HUDEP-2 (cell line): ENCODE data around the gene UBE2S.
A peak's percentile ranks its signal among the peaks of the same experiment; 100 is the strongest.
"Not testable (repeated sequence)": the region's sequence is repeated elsewhere in the genome, so short reads cannot be mapped to it uniquely, and the experiment has no call there.

ENCODE experiments used
- DNase-seq, 76 experiments: peaks; one replicate each; lab custom pipeline; 2025; ENCODE audit not compliant: unreplicated experiment in 76 of 76; lab: John Stamatoyannopoulos, UW

The UBE2S gene

DNA sequence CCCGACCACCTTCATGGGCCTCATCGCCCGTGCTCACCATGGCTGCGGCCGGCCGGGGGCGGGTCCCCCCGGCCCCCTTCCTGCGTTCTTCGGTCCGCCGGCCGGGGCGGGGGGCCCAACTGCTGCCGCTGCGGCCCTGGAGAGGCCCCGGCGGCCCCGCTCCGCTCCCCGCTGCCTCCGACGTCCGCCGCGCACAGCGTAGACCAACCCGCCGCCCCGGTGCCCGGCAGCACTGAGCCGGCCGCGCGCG, at the start of gene UBE2S:
Gene UBE2S (minus strand): TSS at position 239 of the 250 bp plus-strand sequence. CDS start 199 bp downstream, at position 40.
- DNase-seq: not testable (repeated sequence)

DNA sequence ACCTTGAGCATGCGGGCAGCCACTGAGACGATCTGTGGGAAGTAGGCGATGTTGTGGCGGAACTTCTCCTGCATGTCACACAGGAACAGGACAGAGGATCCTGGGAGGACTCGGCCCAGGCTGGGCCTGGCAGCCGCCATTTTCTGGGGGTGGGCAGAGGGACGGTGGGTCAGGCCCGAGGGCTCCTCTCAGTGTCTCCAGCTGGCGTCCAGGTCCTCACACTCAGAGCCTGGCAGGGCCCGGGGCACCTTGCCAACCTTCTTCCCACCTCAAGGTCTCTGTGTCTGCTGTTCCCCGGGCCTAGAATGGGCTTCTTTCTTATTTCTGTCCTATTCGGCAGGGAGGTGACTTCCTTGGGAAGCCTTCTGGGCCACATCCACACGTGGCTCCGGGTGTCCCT, 48.8 kb upstream of the UBE2S start:
- no peak for DNase-seq

DNA sequence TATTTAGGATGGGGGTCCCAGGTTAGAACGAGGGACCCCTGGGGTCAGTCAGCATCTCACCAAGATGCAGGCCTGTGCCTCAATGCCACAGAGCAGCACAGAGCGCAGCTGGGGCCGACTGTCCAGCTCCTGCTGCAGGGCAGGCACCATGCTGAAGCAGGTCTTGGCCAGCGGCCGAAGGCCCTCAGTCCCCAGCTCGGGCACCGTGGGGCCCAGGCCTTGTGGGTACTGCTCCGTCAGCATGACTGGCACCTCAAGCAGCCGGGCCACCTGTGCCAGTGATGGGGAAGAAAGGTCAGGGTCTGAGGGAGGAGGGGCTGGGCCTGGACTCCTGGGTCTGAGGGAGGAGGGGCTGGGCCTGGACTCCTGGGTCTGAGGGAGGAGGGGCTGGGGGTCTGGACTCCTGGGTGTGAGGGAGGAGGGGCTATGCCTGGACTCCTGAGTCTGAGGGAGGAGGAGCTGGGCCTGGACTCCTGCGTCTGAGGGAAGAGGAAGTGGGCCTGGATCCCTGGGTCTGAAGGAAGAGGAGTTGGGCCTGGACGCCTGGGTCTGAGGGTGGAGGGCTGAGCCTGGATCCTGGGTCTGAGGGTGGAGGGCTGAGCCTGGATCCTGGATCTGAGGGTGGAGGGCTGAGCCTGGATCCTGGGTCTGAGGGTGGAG, 48.1 kb upstream of the UBE2S start:
- no peak for DNase-seq

DNA sequence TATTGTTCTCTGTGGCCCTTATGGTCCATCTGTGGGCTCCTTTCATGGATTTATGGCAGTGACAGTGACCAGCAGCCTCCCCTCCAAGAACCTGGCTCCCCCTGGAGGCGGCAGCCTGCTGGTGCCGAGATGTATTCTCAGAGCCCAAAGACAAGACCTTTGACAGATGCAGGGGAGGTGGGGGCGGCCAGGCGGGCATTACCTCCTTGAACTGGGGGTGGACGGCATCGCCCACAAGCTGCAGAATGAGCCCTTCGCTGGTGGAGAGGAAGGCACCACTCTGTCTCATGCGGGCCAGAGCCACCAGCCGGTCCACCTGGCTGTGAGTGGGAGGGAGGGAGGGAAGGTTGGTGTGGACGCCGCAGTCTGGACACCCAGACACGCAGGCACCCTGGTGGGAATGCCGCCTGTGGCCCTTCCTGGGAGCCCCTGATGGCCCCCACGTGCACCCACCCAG, 47.2 kb upstream of the UBE2S start:
- DNase-seq: peak in 57 of 76 experiments; percentile 13 to 76 (median 50)

DNA sequence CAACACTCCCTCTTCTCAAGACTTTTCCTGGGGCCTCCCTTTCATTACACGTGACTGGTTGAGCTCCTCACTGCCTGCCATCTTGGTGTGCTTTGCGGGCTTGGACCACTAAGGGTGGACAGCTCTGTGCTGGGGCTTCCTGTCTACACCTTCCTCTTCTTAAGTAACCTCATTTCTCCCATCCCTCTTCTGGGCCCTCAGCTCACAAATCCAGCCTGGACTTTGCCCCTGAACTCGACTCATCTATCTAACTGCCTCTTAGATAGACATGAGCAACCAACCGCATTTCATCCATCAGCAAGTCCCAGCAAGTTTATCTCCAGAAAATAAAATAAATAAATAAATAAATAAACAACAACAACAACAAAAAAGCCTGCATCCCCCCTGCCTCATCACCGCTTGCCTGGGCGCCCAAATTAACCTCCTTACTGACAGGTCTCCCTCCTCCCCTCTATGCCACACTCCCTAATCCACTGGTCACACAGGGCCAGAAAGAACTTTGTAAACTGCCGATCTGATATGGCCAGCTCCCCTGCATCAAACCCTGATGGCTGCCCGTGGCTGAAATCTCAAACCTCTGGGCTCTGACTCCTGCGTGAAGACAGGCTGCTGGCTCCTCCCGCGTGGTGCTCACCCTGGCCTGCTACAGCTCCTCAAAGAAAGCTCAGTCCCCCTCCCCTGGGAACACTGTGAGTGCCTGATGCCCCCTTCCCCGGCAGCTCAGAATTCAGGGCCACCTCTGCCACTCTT, 46.1 kb upstream of the UBE2S start:
- peak in 16 of 76 experiments; percentile 14 to 63 (median 31) for DNase-seq

DNA sequence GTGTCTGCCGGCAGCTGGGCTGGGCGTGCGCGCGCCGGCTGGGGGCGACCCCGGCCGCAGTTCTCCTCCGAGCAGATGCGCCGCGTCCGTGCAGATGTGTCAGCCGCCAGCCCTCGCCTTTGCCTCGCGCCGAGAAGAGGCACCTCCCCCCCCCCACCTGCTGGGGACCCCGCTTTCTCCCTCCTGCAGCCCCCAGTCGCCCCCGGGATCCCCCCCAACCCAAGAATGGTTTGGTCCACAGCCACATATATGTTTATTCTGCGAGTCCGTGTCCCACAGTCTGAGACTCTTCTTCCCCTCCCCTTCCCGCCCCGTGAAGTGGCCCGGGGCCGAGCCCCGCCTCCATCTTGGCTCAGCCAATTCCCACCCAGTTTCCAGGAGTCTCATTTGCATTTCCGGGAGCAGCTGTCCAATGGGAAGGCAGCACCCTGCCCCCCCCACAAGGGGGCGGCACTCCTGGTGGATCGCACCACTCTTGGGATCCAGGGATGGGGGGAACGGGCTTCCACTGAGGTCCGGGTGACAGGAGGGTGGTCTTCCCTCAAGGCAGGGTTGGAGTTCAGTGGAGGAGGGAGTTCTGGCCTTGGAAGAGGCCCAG, 45.3 kb upstream of the UBE2S start:
- peak in 71 of 76 experiments; percentile 48 to 94 (median 81) for DNase-seq

DNA sequence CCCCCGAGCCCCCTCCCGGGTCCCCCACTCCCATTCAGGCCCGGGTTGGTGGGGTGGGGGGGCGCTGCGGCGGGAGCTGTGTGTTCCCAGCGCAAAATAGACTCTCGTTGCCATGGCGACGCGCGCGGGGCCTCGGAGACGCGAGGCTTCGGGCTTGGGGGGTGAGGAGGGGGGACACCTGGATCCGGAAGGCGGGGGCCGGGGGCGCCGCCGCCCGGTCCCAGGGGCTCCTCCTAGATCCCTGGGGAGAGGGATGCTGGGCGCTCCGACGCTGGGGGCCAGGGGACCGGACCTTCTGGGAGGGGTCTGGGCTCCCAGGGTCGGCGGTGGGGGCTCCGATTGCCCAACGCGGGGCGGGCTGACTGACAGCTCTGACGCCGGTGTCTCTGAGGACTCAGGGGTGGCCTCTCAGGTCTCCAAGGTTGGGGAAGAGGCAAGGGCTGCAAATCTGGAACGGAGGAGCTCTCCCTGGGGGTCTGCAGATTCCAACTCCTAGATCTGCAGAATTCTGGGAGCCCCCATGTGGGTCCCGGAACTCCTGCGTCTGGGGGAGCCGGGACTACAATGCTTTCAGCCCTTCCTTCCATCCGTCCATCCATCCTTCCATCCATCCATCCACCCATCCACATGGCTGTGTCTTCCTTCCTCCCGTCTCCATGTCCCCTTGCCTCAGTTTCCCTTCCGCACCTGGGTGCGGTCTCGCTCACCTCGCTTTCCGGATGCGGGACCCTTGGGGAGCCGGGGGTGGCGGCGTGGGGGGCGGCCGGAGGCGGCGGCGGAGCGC, 44.6 kb upstream of the UBE2S start:
- DNase-seq: peak in 1 of 76 experiments; percentile 26

DNA sequence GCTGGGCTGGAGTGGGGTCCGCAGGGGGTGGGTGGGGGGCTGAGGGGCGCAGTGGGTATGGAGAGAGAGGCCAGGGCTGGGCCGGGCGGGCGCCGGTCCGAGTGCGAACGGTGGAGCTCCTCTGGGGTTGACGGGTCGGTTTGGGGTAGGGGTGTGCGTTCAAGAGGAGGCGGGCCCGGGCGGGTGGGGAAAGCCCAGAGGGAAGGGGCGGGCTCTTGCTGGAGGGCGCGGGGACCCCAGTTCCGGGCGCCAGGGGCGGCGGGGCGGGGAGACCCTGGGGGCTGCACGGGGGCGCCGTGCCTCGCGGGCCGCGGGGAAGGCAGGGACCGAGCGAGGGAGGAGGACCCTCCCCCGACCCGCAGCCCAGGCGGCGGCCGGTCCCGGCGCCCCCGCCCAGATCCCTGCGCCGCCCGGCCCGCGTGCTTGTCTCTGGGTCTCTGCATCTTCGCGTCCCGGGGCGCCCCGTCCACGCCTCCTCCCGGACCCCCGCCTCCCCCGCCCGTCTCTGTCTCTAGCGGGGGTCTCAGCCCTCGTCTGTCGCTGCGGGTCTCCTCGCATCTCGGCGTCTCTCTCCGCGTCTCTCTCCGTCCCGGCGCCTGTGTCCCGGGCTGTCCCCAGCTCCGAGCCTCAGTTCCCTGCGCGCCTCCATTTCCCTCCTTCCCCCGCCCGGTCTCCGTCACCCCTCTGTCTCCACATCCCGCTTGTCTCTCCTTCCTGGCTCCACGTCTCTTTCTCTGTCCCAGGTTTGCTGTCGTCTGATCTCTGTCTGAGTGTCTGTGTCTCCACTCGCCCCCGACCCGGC, 43.8 kb upstream of the UBE2S start:
- DNase-seq: peak in 1 of 76 experiments; percentile 19

DNA sequence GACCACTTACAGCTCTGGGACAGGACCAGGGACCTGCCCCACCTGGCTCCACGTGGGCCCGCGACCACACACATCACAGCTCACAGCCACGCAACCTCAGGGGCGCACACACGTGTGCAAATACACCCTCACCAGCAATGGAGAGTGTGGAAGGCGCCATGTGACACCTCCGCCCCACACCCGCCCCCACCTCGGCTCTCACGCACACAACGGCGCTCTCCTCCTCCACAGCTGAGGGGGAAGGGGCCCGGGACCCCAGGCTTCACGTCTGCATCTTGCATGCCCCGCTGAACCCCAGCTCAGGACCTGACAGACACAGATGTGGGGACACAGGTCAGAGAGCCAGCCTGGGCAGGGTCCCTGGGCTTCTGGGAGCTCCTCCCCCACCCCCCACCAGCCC, 41.9 kb upstream of the UBE2S start:
- DNase-seq: no peak

DNA sequence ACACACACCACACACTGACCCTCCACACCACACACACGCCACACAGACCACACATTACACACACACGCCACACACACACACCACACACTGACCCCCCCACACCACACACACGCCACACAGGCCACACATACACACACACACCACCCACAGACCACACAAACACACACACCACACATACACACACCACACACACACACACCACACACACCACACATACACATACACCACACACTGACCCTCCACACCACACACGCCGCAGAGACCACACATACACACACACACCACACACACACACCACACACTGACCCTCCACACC, 40.5 kb upstream of the UBE2S start:
- DNase-seq: not testable (repeated sequence)

DNA sequence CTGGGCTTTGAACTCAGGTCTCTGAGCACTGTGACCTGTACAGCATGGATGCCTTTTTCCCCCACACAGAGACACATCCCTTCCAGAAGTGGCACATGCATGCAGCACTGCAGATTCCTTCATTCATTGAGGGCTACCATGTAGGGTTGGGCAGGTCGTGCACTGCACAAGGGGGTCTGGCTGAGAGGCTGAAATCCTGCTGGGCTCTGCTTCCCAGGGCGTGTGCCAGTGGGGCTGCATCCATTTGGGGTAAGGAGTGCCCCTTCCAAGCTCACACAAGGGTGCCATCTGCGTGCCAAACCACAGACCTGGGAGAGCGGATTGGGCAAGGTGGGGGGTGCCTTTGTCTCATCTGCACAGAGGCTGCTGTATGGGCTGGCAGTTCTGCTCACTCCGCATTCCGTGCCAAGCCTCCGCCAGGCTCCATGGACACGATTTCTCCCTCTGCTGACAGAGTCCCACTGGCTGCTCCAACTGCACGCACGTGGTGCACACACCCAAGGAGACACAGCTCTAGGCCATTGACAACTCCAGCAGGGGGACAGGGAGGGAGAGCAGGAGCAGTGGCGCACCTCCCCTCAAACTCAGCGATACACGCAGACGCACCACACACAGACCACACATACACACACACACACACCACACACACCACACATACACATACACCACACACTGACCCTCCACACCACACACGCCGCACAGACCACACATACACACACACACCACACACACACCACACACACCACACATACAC, 40.0 kb upstream of the UBE2S start:
- peak in 64 of 76 experiments; percentile 22 to 83 (median 62) for DNase-seq

DNA sequence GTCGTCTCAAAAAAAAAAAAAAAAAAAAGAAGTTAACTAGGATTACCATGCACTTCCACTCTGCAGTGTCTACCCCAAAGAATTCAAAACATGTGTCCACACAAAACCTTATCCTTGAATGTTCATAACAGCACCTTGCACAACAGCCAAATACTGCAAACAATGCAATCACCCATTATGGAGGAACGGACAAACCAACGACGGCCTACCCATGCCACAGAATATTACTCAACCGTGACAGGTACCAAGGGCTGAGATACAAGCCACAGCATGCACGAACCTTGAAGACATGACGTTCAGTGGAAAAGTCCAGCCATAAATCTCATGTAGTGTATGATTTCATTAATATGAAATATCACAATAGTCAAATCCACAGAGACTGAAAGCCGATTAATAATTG, 38.5 kb upstream of the UBE2S start:
- DNase-seq: no peak

DNA sequence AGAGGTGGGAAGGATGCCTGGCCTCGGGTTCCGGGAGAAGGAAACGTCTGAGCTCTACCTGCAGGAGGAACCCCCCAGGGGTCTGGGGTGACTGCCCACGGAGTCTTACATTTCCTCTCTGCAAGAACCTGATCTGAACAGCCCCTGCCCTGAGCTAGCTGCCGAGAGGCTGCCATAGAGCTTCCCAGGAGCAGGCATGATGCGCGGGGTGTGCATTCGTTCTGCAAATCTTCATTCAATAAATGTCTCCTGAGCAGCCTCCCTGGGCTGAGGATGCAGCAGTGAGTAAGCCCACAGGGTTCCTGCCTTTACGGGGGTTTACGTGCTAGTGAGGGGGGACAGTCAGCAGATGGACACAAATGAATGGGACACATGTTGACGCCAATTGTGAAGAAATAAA, 37.1 kb upstream of the UBE2S start:
- DNase-seq: no peak

DNA sequence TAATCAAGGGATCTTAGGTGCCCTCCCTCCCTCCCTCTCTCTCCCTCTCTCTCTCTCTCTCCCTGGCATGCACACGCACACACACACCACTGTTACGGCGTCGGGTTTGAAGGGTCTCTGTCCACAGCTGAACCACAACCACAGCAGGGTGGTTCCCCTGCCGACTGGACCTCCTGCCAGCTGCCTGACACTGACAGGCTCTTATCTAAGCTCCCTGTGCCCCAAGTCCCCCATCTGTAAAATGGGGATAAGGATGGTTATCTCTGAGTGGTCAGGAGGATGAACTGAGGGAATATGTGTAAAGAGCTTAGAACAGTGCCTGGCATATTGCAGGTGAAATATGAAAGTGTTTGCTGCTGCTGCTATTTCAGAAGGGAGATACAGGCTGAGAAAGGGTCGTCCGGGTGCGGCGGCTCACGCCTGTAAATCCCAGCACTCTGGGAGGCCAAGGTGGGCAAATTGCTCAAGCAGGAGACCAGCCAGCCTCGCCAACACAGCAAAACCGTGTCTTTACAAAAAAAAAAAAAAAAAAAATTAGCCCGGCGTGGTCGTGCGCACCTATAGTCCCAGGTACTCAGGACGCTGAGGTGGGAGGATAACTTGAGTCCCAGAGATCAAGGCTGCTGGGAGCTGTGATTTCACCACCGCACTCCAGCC, 36.4 kb upstream of the UBE2S start:
- DNase-seq: peak in 74 of 76 experiments; percentile 77 to 99 (median 91)

DNA sequence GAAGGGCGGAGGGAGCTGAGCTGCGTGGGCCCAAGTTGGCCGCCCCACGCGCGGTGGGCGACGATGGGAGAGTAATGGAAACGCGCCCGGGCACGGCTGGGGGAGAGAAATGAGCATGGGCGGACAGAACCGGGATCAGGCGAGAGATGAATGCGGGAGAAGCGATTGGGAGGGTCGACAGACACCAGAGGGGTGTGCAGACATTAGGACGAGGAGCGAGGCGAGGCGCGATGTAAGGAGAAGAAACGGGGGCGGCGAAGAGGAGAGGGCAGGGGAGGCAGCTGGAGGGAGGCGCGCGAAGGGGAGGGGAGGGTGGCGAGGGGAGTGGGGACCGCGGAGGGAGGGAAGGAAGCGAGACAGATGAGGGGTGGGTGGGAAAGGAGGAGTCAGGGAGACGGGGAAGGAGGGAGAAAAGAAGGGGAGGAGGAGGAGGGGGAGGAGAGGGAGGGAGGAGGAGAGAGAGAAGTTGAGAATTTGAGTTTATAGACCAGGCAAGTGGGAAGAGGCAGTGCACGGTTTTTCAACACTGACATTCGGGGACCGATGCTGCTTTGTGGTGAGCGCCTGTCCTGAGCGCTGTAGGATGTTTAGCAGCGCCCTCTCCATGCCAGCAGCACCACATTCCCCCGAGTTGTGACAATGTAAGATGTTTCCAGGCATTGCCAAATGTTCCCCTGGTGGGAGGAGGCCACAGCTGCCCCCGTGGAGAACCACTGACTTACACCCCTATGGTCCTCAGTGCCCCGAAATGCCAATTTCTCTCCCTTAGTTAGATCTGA, 35.6 kb upstream of the UBE2S start, which contains the start of gene SHISA7:
Gene SHISA7 (minus strand): TSS at position 256 of the 779 bp plus-strand sequence. CDS start 437 bp downstream, outside the sequence.
- DNase-seq: peak in 59 of 76 experiments; percentile 54 to 93 (median 77)

DNA sequence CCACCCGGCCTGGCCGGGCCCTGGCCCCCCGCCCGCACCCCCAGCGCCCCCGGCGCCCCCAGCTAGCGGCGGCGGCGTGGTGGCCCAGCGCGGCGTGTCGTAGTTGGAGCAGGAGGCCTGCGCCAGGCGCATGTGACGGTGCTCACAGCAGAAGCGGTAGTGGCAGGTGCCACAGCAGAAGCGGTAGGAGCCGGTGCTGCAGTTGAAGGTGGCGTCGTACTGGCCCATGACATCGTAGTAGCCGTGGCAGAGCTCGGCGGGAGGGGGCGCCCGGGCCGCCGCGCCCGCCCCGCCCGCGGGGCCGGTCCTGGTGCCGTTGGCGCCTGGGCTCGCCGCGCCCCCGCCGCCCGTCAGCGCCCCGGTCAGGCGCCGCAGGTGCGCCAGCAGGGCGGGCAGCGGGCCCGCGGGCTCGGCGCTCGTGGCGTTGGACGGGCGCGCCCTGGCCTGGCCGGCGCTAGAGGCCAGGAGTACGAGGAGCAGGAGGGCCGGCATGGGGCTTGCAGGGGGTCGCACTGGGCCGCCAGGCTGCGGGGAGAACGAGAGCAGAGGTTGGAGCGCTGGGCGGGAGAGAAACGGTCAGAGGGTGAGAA, 34.9 kb upstream of the UBE2S start:
- peak in 40 of 76 experiments; percentile 14 to 57 (median 38) for DNase-seq

DNA sequence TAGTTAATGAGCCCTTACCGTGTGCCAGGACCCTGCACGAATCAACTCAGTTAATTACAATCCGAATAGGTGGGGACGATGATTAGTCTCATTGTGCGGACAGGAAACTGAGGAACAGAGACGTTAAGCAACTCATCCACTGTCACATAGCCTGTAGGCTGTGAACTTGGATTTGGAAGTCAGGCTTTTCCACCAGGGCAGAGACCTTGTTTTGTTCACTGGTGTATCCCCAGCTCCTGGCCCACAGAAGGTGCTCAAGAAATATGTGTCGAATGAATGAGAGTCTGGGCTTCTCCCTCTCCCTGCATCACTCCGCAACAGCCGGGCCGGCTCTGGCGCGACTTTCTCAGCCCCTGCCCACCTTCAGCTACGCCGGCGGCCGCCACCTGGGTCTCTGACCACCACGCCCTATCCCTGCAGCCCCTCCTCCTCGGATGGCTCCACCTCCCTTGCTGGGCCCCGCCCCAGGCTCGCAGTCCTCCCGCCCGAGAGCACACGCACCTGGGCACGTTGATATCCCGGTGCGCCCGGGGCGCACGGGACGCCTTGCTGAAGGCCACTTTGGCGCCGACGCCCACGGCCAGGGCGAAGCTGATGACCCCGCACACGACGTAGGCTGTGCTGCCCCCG, 34.2 kb upstream of the UBE2S start:
- DNase-seq: peak in 69 of 76 experiments; percentile 21 to 88 (median 68)
